Nephron progenitor cell (in vitro differentiated cells): ENCODE measurements around the gene DES.
A peak's percentile ranks its signal among the peaks of the same experiment; 100 is the strongest.

ENCODE experiments used
- DNase-seq: peaks from one replicate; pipeline ENCODE4 v3.0.0; 2021
- H3K27ac Mint-ChIP-seq: 2 replicates; pipeline ENCODE4 v1.8.0; 2021; ENCODE audit warnings: mild to moderate bottlenecking, moderate library complexity, mixed read lengths
- H3K27me3 Mint-ChIP-seq: 2 replicates; pipeline ENCODE4 v1.8.0; 2021; ENCODE audit warnings: mild to moderate bottlenecking, low read depth, mixed read lengths; ENCODE audit not compliant: poor library complexity
- H3K36me3 Mint-ChIP-seq: 2 replicates; pipeline ENCODE4 v1.8.0; 2021; ENCODE audit warnings: low read depth, mixed read lengths
- H3K4me1 Mint-ChIP-seq: 2 replicates; pipeline ENCODE4 v1.8.0; 2021; ENCODE audit warnings: mixed read lengths
- H3K4me3 Mint-ChIP-seq: 2 replicates; pipeline ENCODE4 v1.8.0; 2021; ENCODE audit warnings: mild to moderate bottlenecking, moderate library complexity, mixed read lengths
- H3K9me3 Mint-ChIP-seq: 2 replicates; pipeline ENCODE4 v1.8.0; 2021; ENCODE audit warnings: mild to moderate bottlenecking, moderate library complexity, mixed read lengths
- TF ChIP-seq, protein P1 (sequence below): fragments of 200-600 bp; sonication (generic); IDR thresholded peaks from 2 replicates; pipeline ENCODE4 v1.5.0; 2021; ENCODE audit warnings: antibody characterized with exemption

DES gene

DNA sequence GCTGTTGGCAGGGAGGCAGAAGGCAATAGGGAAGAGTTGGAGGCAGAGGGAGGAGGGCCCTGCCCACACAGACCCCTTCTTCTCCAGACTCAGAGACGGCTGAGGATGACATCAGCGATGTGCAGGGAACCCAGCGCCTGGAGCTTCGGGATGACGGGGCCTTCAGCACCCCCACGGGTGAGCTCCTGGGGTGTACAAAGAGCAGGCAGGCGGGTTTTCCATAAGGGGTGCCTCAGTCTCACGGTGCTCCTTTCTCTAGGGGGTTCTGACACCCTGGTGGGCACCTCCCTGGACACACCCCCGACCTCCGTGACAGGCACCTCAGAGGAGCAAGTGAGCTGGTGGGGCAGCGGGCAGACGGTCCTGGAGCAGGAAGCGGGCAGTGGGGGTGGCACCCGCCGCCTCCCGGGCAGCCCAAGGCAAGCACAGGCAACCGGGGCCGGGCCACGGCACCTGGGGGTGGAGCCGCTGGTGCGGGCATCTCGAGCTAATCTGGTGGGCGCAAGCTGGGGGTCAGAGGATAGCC lies 26.5 kb downstream of the DES start:
- no peak overlapping the region for H3K4me3 Mint-ChIP-seq

DNA sequence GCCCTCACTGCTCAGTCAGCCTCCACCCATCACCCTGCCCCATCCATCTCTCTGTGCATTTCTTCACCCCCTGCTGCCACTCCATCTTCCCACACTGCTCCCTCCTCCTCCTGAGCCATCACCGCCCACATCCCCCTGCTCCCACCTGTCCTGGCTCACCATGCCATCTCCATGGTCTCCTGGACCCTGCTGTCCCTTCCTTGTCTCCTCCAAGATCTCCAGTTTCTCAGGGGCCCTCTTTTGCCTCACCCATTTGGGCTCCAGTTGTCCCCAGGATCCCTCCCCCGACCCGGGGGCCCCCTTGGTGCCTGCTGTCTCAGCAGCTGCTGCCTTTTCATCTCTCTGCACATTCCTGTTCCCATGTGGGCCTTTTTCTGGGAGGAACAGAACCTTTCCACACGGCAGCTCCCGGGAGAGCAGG lies 27.1 kb downstream of the DES start:
- no peak for DNase-seq
- Mint-ChIP-seq H3K36me3 (peaks cover 6% of the 10 kb centered on the region), H3K4me3 (no peak overlapping the region), H3K27me3 (peaks cover 42% of the 10 kb centered on the region), H3K27ac (no peak overlapping the region), H3K4me1 (peaks cover 50% of the 10 kb centered on the region), H3K9me3 (no peaks in the 10 kb centered on the region)
- TF ChIP-seq, protein P1, sequence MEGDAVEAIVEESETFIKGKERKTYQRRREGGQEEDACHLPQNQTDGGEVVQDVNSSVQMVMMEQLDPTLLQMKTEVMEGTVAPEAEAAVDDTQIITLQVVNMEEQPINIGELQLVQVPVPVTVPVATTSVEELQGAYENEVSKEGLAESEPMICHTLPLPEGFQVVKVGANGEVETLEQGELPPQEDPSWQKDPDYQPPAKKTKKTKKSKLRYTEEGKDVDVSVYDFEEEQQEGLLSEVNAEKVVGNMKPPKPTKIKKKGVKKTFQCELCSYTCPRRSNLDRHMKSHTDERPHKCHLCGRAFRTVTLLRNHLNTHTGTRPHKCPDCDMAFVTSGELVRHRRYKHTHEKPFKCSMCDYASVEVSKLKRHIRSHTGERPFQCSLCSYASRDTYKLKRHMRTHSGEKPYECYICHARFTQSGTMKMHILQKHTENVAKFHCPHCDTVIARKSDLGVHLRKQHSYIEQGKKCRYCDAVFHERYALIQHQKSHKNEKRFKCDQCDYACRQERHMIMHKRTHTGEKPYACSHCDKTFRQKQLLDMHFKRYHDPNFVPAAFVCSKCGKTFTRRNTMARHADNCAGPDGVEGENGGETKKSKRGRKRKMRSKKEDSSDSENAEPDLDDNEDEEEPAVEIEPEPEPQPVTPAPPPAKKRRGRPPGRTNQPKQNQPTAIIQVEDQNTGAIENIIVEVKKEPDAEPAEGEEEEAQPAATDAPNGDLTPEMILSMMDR: no peak

More for the DNA sequence above, 26.5 kb downstream of the DES start:
- Mint-ChIP-seq H3K36me3 (peaks cover under 1% of the 10 kb centered on the region), H3K27ac (no peak overlapping the region), H3K4me1 (peaks cover 45% of the 10 kb centered on the region), H3K9me3 (no peaks in the 10 kb centered on the region), H3K27me3 (peaks cover 42% of the 10 kb centered on the region)
- TF ChIP-seq, protein P1: no peak
- DNase-seq: no peak

- Mint-ChIP-seq H3K36me3 (peaks cover 6% of the 10 kb centered on the region), H3K4me1 (peaks cover 50% of the 10 kb centered on the region), H3K9me3 (no peaks in the 10 kb centered on the region), H3K27me3 (peaks cover 49% of the 10 kb centered on the region), H3K27ac (no peak overlapping the region), H3K4me3 (peak overlapping the region; percentile 18)
- TF ChIP-seq, protein P1: no peak
- DNase-seq: no peak
Measured at GRCh38 chr2:219446101-219446504, 27.9 kb downstream of the DES start.

DNA sequence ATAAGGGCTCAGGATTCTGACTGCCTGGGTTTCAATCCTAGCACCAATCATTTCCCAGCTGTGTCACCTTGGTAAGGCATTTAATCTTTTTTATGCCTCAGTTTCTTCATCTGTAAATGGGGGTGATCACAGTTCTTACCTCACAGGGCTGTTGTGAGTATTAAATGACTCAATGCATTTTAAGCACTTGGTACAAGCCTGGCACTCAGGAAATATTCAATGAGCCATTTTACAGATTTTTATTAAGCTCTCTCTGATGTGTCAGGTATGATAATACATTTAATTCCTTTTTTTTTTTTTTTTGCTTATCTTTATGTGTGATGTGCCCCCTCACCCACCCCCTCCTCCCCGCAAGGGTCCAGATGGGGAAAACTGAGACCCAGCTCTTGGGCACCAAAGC lies 28.5 kb downstream of the DES start:
- Mint-ChIP-seq H3K27ac (no peak overlapping the region), H3K4me1 (peaks cover 46% of the 10 kb centered on the region), H3K36me3 (peaks cover 6% of the 10 kb centered on the region), H3K4me3 (no peak overlapping the region), H3K27me3 (peaks cover 44% of the 10 kb centered on the region), H3K9me3 (no peaks in the 10 kb centered on the region)
- no peak for DNase-seq
- TF ChIP-seq, protein P1: no peak

GRCh38 chr2:219447242-219448098 lies 29.3 kb downstream of the DES start:
- Mint-ChIP-seq H3K9me3 (no peaks in the 10 kb centered on the region), H3K27me3 (peaks cover 47% of the 10 kb centered on the region), H3K27ac (no peak overlapping the region), H3K4me1 (peaks cover 49% of the 10 kb centered on the region), H3K36me3 (peaks cover 6% of the 10 kb centered on the region), H3K4me3 (no peak overlapping the region)
- DNase-seq: no peak
- TF ChIP-seq, protein P1: no peak
